ENCODE results near the gene NWD2. TPM values are rescaled to one million over a fixed set of nuclear protein-coding genes. Genes with fewer than 3 reads are reported as not detected.

The NWD2 gene
- total RNA-seq, 1 donor, result not detected

DNA sequence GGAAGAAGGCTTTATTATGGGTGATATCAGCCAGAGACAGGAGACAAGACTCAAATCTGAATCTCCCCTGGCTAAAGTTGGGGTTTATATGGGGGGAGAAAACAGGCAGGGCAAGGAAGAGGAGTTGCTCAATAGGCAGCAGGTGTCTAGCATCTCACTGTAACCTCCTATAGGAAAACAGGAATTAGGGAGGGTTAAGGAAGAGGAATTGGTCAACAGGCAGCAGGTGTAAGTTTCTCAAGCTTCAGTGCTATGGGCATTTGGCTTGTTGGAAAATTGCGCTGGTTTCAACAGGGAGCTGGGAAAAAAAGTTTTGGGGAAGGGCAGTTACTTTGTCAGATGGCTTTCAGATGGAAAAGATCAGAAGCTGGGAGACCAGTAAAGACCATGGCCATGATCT lies 206.4 kb downstream of the NWD2 start:
- H4K20me1 ChIP-seq (ENCODE audit: insufficient read depth, low read length), result no peaks in the 10 kb centered on the region
- H3K79me2 ChIP-seq (ENCODE audit: insufficient read depth, low read length), result no peaks in the 10 kb centered on the region
- DNase-seq (ENCODE audit: insufficient read length, low spot score, missing footprints), result no peak
- H2AFZ ChIP-seq (ENCODE audit: low read length), result no peak overlapping the region
- no peaks in the 10 kb centered on the region for H3K36me3 ChIP-seq (ENCODE audit: insufficient read depth, low read length)
- peaks cover 31% of the 10 kb centered on the region for H3K27me3 ChIP-seq (ENCODE audit: insufficient read depth, low read length)
- H3K4me1 ChIP-seq (ENCODE audit: insufficient read depth, low read length), result no peaks in the 10 kb centered on the region
- no peak for TF ChIP-seq CTCF (IDR thresholded peaks at IDR 0.05; ENCODE audit: extremely low read depth, low read depth, low read length)
- no peak overlapping the region for H3K4me3 ChIP-seq (ENCODE audit: insufficient read depth, low read length)
- H3K9me3 ChIP-seq (ENCODE audit: low read depth, low read length), result no peaks in the 10 kb centered on the region
- H3K4me2 ChIP-seq (ENCODE audit: insufficient read depth, low read length), result no peak overlapping the region
- no peak overlapping the region for H3K27ac ChIP-seq (ENCODE audit: low read depth, low read length)

GRCh38 chr4:37451656-37452055 lies 207.1 kb downstream of the NWD2 start:
- H3K36me3 ChIP-seq (ENCODE audit: insufficient read depth, low read length), result no peaks in the 10 kb centered on the region
- no peaks in the 10 kb centered on the region for H3K4me1 ChIP-seq (ENCODE audit: insufficient read depth, low read length)
- no peaks in the 10 kb centered on the region for H3K79me2 ChIP-seq (ENCODE audit: insufficient read depth, low read length)
- no peak overlapping the region for H3K27ac ChIP-seq (ENCODE audit: low read depth, low read length)
- no peak overlapping the region for H2AFZ ChIP-seq (ENCODE audit: low read length)
- H3K27me3 ChIP-seq (ENCODE audit: insufficient read depth, low read length), result peaks cover 36% of the 10 kb centered on the region
- no peak for TF ChIP-seq CTCF (IDR thresholded peaks at IDR 0.05; ENCODE audit: extremely low read depth, low read depth, low read length)
- H3K4me3 ChIP-seq (ENCODE audit: insufficient read depth, low read length), result no peak overlapping the region
- H3K4me2 ChIP-seq (ENCODE audit: insufficient read depth, low read length), result no peak overlapping the region
- no peaks in the 10 kb centered on the region for H3K9me3 ChIP-seq (ENCODE audit: low read depth, low read length)
- peak; percentile 49 for DNase-seq (ENCODE audit: insufficient read length, low spot score, missing footprints)
- H4K20me1 ChIP-seq (ENCODE audit: insufficient read depth, low read length), result no peaks in the 10 kb centered on the region

GRCh38 chr4:37452952-37453280 lies 208.4 kb downstream of the NWD2 start:
- Histone ChIP-seq H2AFZ (ENCODE audit: low read length) (no peak overlapping the region), H3K36me3 (ENCODE audit: insufficient read depth, low read length) (no peaks in the 10 kb centered on the region), H3K4me1 (ENCODE audit: insufficient read depth, low read length) (no peaks in the 10 kb centered on the region), H4K20me1 (ENCODE audit: insufficient read depth, low read length) (no peaks in the 10 kb centered on the region), H3K79me2 (ENCODE audit: insufficient read depth, low read length) (no peaks in the 10 kb centered on the region), H3K9me3 (ENCODE audit: low read depth, low read length) (no peaks in the 10 kb centered on the region), H3K4me3 (ENCODE audit: insufficient read depth, low read length) (no peak overlapping the region), H3K27me3 (ENCODE audit: insufficient read depth, low read length) (peaks cover 36% of the 10 kb centered on the region), H3K4me2 (ENCODE audit: insufficient read depth, low read length) (no peak overlapping the region), H3K27ac (ENCODE audit: low read depth, low read length) (no peak overlapping the region)
- DNase-seq (ENCODE audit: insufficient read length, low spot score, missing footprints), result peak; percentile 86
- TF ChIP-seq CTCF (IDR thresholded peaks at IDR 0.05; ENCODE audit: extremely low read depth, low read depth, low read length), result peak; percentile 55

GRCh38 chr4:37453281-37453998 lies 208.9 kb downstream of the NWD2 start:
- H3K27ac ChIP-seq (ENCODE audit: low read depth, low read length), result no peak overlapping the region
- H3K4me3 ChIP-seq (ENCODE audit: insufficient read depth, low read length), result peak overlapping the region; percentile 59
- H2AFZ ChIP-seq (ENCODE audit: low read length), result peak overlapping the region; percentile 74
- H3K79me2 ChIP-seq (ENCODE audit: insufficient read depth, low read length), result no peaks in the 10 kb centered on the region
- DNase-seq (ENCODE audit: insufficient read length, low spot score, missing footprints), result peak; percentile 72
- peak overlapping the region; percentile 76 for H3K4me2 ChIP-seq (ENCODE audit: insufficient read depth, low read length)
- H3K9me3 ChIP-seq (ENCODE audit: low read depth, low read length), result no peaks in the 10 kb centered on the region
- no peaks in the 10 kb centered on the region for H3K36me3 ChIP-seq (ENCODE audit: insufficient read depth, low read length)
- no peak for TF ChIP-seq CTCF (IDR thresholded peaks at IDR 0.05; ENCODE audit: extremely low read depth, low read depth, low read length)
- H3K27me3 ChIP-seq (ENCODE audit: insufficient read depth, low read length), result peaks cover 36% of the 10 kb centered on the region
- no peaks in the 10 kb centered on the region for H4K20me1 ChIP-seq (ENCODE audit: insufficient read depth, low read length)
- no peaks in the 10 kb centered on the region for H3K4me1 ChIP-seq (ENCODE audit: insufficient read depth, low read length)

Data from osteoblast (primary cell).